Lower leg skin (tissue), 4 donors: ENCODE data around the gene R3HDM4. TPM values are rescaled to one million over a fixed set of nuclear protein-coding genes. Genes with fewer than 3 reads are reported as not detected.
"Not testable (repeated sequence)": the region's sequence is repeated elsewhere in the genome, so short reads cannot be mapped to it uniquely, and the experiment has no call there.

ENCODE experiments used
- DNase-seq, 2 donors: peaks; one replicate each; pipeline ENCODE4 v3.0.0-alpha.2; 2019; ENCODE audit warnings: low spot score in 2 of 2
- H3K4me3 ChIP-seq: fragments of 200-600 bp; sonication (generic); 2 replicates; pipeline ENCODE4 v1.5.1; 2017; ENCODE audit warnings: mild to moderate bottlenecking, low read depth; ENCODE audit not compliant: poor library complexity, severe bottlenecking
- CTCF ChIP-seq, 3 donors: fragments of 450-650 bp; IDR thresholded peaks; one replicate each; pipeline ENCODE4 v1.5.1; 2016; ENCODE audit warnings: antibody characterized with exemption in 3 of 3, mild to moderate bottlenecking in 3 of 3, moderate library complexity in 2 of 3
- POLR2A ChIP-seq, 2 donors: fragments of 450-650 bp; IDR thresholded peaks; one replicate each; pipeline ENCODE4 v1.6.1; 2016 to 2017; ENCODE audit warnings: antibody characterized with exemption in 2 of 2, mild to moderate bottlenecking in 1 of 2, moderate library complexity in 1 of 2
- WGBS, 2 donors: methylation state at CpG; one replicate each; pipeline ENCODE4 v1.1.5; 2018; 5-methylcytosine and 5-hydroxymethylcytosine counted together
- intact Hi-C: fragments of 100-400 bp; cut with DNase I; formaldehyde crosslinking; loops from one replicate; pipeline ENCODE4 v1.15.0; 2023; ENCODE audit warnings: low total_unique reads
- total RNA-seq, 4 donors: library from RNA; depleted of rRNA; stranded (reverse); fragments of >200 nt; gene quantifications; one replicate each; pipeline ENCODE4 v1.1.0, GENCODE V29; 2016

Gene R3HDM4
- total RNA-seq, result 10 to 100 TPM; 58.1 to 75.6 (median 65.8) TPM

- peak; percentile 58 to 96 for DNase-seq
Observed at GRCh38 chr19:913080-913748, at the start of gene R3HDM4. Gene R3HDM4 (minus strand): TSS chr19:913219. CDS start chr19:913157, 62 bp downstream.

GRCh38 chr19:961866-962620, 49.0 kb upstream of the R3HDM4 start:
- no peak for DNase-seq
- 69 to 73% methylated on average over 14 of the region's 14 CpGs for WGBS, 2 donors
- TF ChIP-seq CTCF (IDR thresholded peaks at IDR 0.05), result no peak
- no peak for TF ChIP-seq POLR2A (IDR thresholded peaks at IDR 0.05)
- intact Hi-C loops, result no loop called here
- no peak overlapping the region for H3K4me3 ChIP-seq

More at GRCh38 chr19:913080-913748, at the start of gene R3HDM4:
- TF ChIP-seq POLR2A (IDR thresholded peaks at IDR 0.05) (no peak), CTCF (IDR thresholded peaks at IDR 0.05) (no peak)
- H3K4me3 ChIP-seq, result peak within 1 kb of the TSS; percentile 89
- 0 to 1% methylated on average over 28 to 41 of the region's 76 CpGs for WGBS, 2 donors
- intact Hi-C loops, result no loop called here

GRCh38 chr19:960601-960938, 47.6 kb upstream of the R3HDM4 start:
- no peak overlapping the region for H3K4me3 ChIP-seq
- intact Hi-C loops, result no loop called here
- TF ChIP-seq CTCF (IDR thresholded peaks at IDR 0.05) (no peak), POLR2A (IDR thresholded peaks at IDR 0.05) (no peak)
- 79 to 90% methylated on average over 7 to 8 of the region's 8 CpGs for WGBS, 2 donors
- DNase-seq, result no peak

GRCh38 chr19:960020-960419, 47.0 kb upstream of the R3HDM4 start:
- TF ChIP-seq POLR2A (IDR thresholded peaks at IDR 0.05) (no peak), CTCF (IDR thresholded peaks at IDR 0.05) (no peak)
- 64 to 76% methylated on average over 11 to 12 of the region's 12 CpGs for WGBS, 2 donors
- DNase-seq, result no peak
- H3K4me3 ChIP-seq, result no peak overlapping the region
- intact Hi-C loops, result no loop called here

- no peak for DNase-seq
- WGBS, 2 donors, result 79 to 85% methylated on average over 36 of the region's 36 CpGs
- TF ChIP-seq POLR2A (IDR thresholded peaks at IDR 0.05) (no peak), CTCF (IDR thresholded peaks at IDR 0.05) (no peak)
- no peak overlapping the region for H3K4me3 ChIP-seq
- intact Hi-C loops, result no loop called here
Observed at GRCh38 chr19:958967-959855, 46.2 kb upstream of the R3HDM4 start.

- DNase-seq, H3K4me3 ChIP-seq, intact Hi-C loops: not testable (repeated sequence)
- WGBS, 2 donors, result 84 to 90% methylated on average over 9 of the region's 9 CpGs
Observed at GRCh38 chr19:957578-957977, 44.6 kb upstream of the R3HDM4 start.
